SK-N-SH treated with all-trans-retinoic acid at 6 μM for 48 hours (cell line): Measurements from ENCODE around the gene IL17RA.

Source experiments
- ATAC-seq: fragments of 200-7000 bp; cut with Tn5 transposase; 3 replicates; pipeline ENCODE4 v1.9.1; 2020; ENCODE audit warnings: mild to moderate bottlenecking, moderate library complexity
- ARNTL ChIP-seq: fragments of 450-650 bp; formaldehyde crosslinking; IDR thresholded peaks from 2 replicates; pipeline ENCODE4 v1.5.0; 2020; ENCODE audit warnings: low read depth, mild to moderate bottlenecking, moderate library complexity, borderline replicate concordance
- BACH2 ChIP-seq: fragments of 250-450 bp; sonication (Bioruptor Pico); IDR thresholded peaks from 2 replicates; pipeline ENCODE4 v1.9.0; 2021; ENCODE audit warnings: mild to moderate bottlenecking, borderline replicate concordance
- ESRRG ChIP-seq: fragments of 250-450 bp; sonication (Bioruptor Pico); IDR thresholded peaks from 2 replicates; pipeline ENCODE4 v1.6.1; 2021; ENCODE audit warnings: mild to moderate bottlenecking
- GLIS3 ChIP-seq: fragments of 250-450 bp; sonication (Bioruptor Pico); IDR thresholded peaks from 2 replicates; pipeline ENCODE4 v1.5.0; 2020; ENCODE audit warnings: mild to moderate bottlenecking, moderate library complexity
- OSR1 ChIP-seq: fragments of 250-450 bp; sonication (Bioruptor Pico); IDR thresholded peaks from 2 replicates; pipeline ENCODE4 v1.8.0; 2022; ENCODE audit warnings: moderate library complexity, mild to moderate bottlenecking, inconsistent platforms
- PATZ1 ChIP-seq: fragments of 250-450 bp; sonication (Bioruptor Pico); IDR thresholded peaks from 2 replicates; pipeline ENCODE4 v1.8.0; 2020; ENCODE audit warnings: mild to moderate bottlenecking, moderate library complexity, borderline replicate concordance
- POU6F1 ChIP-seq: fragments of 250-450 bp; sonication (Bioruptor Pico); IDR thresholded peaks from 2 replicates; pipeline ENCODE4 v1.8.0; 2021; ENCODE audit warnings: low read depth, mild to moderate bottlenecking, moderate library complexity, borderline replicate concordance
- PPARA ChIP-seq: fragments of 250-450 bp; sonication (Bioruptor Pico); IDR thresholded peaks from 2 replicates; pipeline ENCODE4 v1.5.0; 2020; ENCODE audit warnings: mild to moderate bottlenecking, borderline replicate concordance
- RARB ChIP-seq: fragments of 250-450 bp; sonication (Bioruptor Pico); IDR thresholded peaks from 2 replicates; pipeline ENCODE4 v1.8.0; 2021; ENCODE audit warnings: mild to moderate bottlenecking, moderate library complexity
- SNAI2 ChIP-seq: fragments of 250-450 bp; sonication (Bioruptor Pico); IDR thresholded peaks from 2 replicates; pipeline ENCODE4 v1.5.0; 2020; ENCODE audit warnings: mild to moderate bottlenecking, moderate library complexity
- TCF4 ChIP-seq: fragments of 250-450 bp; sonication (Bioruptor Pico); IDR thresholded peaks from 2 replicates; pipeline ENCODE4 v1.8.0; 2021; ENCODE audit warnings: mild to moderate bottlenecking, moderate library complexity, borderline replicate concordance
- TOX ChIP-seq: fragments of 250-450 bp; sonication (Bioruptor Pico); IDR thresholded peaks from 2 replicates; pipeline ENCODE4 v1.8.0; 2021; ENCODE audit warnings: mild to moderate bottlenecking, moderate library complexity, borderline replicate concordance
- TSHZ2 ChIP-seq: fragments of 250-450 bp; sonication (Bioruptor Pico); IDR thresholded peaks from 2 replicates; pipeline ENCODE4 v1.5.0; 2020; ENCODE audit warnings: mild to moderate bottlenecking, moderate library complexity
- ZC3H10 ChIP-seq: fragments of 250-450 bp; sonication (Bioruptor Pico); IDR thresholded peaks from 2 replicates; pipeline ENCODE4 v1.5.1; 2021; ENCODE audit warnings: mild to moderate bottlenecking, moderate library complexity
- ZFP3 ChIP-seq: fragments of 250-450 bp; sonication (Bioruptor Pico); IDR thresholded peaks from 2 replicates; pipeline ENCODE4 v1.5.0; 2020; ENCODE audit warnings: mild to moderate bottlenecking, moderate library complexity
- ZFP30 ChIP-seq: fragments of 450-650 bp; formaldehyde crosslinking; IDR thresholded peaks from 2 replicates; pipeline ENCODE4 v1.5.0; 2022; ENCODE audit warnings: mild to moderate bottlenecking, moderate library complexity
- ZNF565 ChIP-seq: fragments of 450-650 bp; formaldehyde crosslinking; conservative IDR thresholded peaks from 2 replicates; pipeline ENCODE4 v1.5.0; 2020; ENCODE audit warnings: low read depth, mild to moderate bottlenecking, moderate library complexity
- TF ChIP-seq, protein P1 (sequence below): fragments of 250-450 bp; sonication (Bioruptor Pico); IDR thresholded peaks from 2 replicates; pipeline ENCODE4 v1.5.1; 2020; ENCODE audit warnings: low read depth, mild to moderate bottlenecking, moderate library complexity
- TF ChIP-seq, protein P2 (sequence below): fragments of 250-450 bp; sonication (Bioruptor Pico); IDR thresholded peaks from 2 replicates; pipeline ENCODE4 v1.5.1; 2021; ENCODE audit warnings: mild to moderate bottlenecking, moderate library complexity

IL17RA gene

GRCh38 chr22:17079572-17079971, 5.2 kb upstream of the IL17RA start:
- no peak for TF ChIP-seq ZC3H10 (CRISPR knock-in tag)
- TF ChIP-seq TCF4: no peak
- TF ChIP-seq, protein P1, sequence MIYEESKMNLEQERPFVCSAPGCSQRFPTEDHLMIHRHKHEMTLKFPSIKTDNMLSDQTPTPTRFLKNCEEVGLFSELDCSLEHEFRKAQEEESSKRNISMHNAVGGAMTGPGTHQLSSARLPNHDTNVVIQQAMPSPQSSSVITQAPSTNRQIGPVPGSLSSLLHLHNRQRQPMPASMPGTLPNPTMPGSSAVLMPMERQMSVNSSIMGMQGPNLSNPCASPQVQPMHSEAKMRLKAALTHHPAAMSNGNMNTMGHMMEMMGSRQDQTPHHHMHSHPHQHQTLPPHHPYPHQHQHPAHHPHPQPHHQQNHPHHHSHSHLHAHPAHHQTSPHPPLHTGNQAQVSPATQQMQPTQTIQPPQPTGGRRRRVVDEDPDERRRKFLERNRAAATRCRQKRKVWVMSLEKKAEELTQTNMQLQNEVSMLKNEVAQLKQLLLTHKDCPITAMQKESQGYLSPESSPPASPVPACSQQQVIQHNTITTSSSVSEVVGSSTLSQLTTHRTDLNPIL (CRISPR knock-in tag): no peak
- no peak for TF ChIP-seq OSR1 (CRISPR knock-in tag)
- no peak for TF ChIP-seq ZNF565 (CRISPR knock-in tag)
- TF ChIP-seq PATZ1 (CRISPR knock-in tag): no peak
- no peak for TF ChIP-seq ESRRG
- no peak for ATAC-seq

GRCh38 chr22:17083255-17083654, 1.5 kb upstream of the IL17RA start:
- TF ChIP-seq ZFP30 (CRISPR knock-in tag) (no peak), TCF4 (no peak), GLIS3 (CRISPR knock-in tag) (no peak)
- ATAC-seq: no peak

- no peak for TF ChIP-seq ZFP3 (CRISPR knock-in tag)
- no peak for TF ChIP-seq ZFP30 (CRISPR knock-in tag)
- no peak for TF ChIP-seq POU6F1 (CRISPR knock-in tag)
- TF ChIP-seq, protein P1 (CRISPR knock-in tag): no peak
- no peak for ATAC-seq
These were observed 874 bp upstream of the IL17RA start for GRCh38 chr22:17083811-17084441.

DNA sequence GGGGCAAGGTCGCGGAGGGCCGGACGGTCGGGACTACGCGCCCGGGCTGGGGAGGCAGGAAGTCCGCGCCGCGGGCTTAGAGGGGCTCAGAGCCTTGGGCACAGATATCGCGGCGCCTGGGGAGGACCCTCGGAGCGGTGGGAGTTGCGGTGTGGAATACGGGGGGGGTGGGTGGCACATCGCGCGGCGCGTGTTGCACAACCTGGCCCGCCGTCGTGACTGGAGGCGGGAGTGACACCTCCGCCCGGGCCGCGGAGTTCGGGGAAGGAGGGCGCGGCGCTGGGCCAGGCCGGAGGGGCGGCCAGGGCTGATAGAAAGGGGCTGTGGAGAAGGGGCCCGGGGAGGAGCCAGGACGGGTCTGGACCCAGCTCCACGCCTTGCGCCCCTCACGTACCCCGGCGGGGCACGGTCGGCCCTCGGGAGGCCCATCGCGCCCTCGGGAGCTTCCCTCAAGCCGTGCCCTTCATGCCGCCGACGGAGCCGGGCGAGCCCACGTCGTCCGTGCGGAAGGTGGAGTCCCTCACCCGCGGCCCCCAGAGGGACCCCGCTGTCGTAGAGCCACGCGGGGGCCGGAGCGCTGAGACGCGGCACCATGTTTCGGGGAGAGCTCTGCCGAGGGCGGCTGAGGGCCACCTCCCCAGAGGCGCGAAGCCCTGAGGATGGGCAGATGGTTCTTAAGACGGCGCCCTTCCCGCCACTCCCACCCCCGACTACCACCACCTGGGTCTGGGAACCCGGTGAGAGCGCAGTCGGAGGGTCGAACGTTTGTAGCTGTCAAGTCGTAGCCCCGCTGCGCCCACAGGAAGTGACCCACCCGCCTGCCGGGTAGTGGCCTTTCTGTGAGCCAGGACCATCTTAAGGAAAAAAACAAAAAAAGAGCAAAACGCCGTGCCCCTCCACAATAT, 729 bp downstream of the IL17RA start:
- no peak; the same call in 2 of the 3 replicates for ATAC-seq
- TF ChIP-seq ZNF565 (CRISPR knock-in tag) (no peak), ARNTL (CRISPR knock-in tag) (no peak), PATZ1 (CRISPR knock-in tag) (no peak), SNAI2 (CRISPR knock-in tag) (no peak), PPARA (no peak), POU6F1 (CRISPR knock-in tag) (no peak), TOX (no peak), BACH2 (CRISPR knock-in tag) (no peak), GLIS3 (CRISPR knock-in tag) (no peak), ZFP3 (CRISPR knock-in tag) (no peak), TSHZ2 (CRISPR knock-in tag) (no peak), RARB (CRISPR knock-in tag) (no peak)
- TF ChIP-seq, protein P2, sequence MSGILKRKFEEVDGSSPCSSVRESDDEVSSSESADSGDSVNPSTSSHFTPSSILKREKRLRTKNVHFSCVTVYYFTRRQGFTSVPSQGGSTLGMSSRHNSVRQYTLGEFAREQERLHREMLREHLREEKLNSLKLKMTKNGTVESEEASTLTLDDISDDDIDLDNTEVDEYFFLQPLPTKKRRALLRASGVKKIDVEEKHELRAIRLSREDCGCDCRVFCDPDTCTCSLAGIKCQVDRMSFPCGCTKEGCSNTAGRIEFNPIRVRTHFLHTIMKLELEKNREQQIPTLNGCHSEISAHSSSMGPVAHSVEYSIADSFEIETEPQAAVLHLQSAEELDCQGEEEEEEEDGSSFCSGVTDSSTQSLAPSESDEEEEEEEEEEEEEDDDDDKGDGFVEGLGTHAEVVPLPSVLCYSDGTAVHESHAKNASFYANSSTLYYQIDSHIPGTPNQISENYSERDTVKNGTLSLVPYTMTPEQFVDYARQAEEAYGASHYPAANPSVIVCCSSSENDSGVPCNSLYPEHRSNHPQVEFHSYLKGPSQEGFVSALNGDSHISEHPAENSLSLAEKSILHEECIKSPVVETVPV (CRISPR knock-in tag): no peak
